Activated CD4-positive, alpha-beta T cell treated with anti-CD3 and anti-CD28 coated beads, Interleukin-2, amount 50 U/mL, for 48 hours (primary cell): ENCODE measurements around the gene LCT.

ENCODE experiments used
- DNase-seq, 2 experiments: peaks; one replicate each; pipeline ENCODE4 v3.0.0-alpha.2; 2020

LCT gene

GRCh38 chr2:135836596-135837270 is at the start of gene LCT:
TSS of gene LCT (minus strand) at chr2:135837184. CDS start at chr2:135837169, 15 bp downstream.
- DNase-seq: no peak

DNA sequence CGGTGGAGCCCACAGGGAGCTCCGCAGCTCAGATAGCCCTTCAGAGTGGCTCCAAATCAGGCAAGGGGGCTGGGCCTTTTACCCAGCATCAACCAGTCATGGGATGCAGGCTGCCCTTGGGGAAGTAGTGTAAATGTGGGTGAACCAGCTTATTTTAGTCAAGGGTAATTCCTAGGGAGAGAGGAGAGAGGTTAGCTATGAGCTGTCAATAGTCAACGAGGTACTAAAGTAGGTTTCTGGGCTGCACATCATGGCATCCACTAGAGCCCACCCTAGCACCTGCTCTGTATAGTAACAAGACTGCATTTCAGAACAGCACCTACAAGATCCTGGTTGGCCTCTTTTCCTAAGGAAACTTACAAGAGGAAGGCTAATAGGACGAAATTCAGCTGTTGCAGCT is 48.7 kb upstream of the LCT start:
- DNase-seq: no peak

DNA sequence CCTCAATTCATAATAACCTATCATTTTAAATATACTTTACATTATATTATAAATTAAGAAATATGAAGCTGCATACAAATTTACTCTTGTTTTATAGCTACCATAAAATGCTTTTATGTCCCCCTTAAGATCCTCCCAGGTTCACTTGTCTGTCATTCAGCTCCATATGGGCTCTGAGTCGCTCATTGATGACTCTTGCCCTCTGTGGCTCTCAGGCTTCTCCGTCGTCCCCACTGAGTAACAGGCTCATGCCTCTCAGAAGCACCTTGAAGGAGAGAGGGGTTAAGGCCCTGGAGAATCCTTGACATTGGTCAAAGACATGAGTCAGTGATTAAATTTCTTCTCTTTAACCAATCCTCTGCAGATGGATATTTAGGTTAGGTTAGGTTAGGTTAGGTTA is 45.4 kb upstream of the LCT start:
- no peak for DNase-seq

- peak in 1 of 2 experiments; percentile 23 for DNase-seq
Observed at GRCh38 chr2:135876770-135877169, 39.8 kb upstream of the LCT start.

GRCh38 chr2:135876066-135876711 is 39.2 kb upstream of the LCT start, which contains the start of gene MCM6:
TSS of gene MCM6 (minus strand) at chr2:135876443. CDS start at chr2:135876365, 78 bp downstream.
- DNase-seq: peak; percentile 99 to 100

DNA sequence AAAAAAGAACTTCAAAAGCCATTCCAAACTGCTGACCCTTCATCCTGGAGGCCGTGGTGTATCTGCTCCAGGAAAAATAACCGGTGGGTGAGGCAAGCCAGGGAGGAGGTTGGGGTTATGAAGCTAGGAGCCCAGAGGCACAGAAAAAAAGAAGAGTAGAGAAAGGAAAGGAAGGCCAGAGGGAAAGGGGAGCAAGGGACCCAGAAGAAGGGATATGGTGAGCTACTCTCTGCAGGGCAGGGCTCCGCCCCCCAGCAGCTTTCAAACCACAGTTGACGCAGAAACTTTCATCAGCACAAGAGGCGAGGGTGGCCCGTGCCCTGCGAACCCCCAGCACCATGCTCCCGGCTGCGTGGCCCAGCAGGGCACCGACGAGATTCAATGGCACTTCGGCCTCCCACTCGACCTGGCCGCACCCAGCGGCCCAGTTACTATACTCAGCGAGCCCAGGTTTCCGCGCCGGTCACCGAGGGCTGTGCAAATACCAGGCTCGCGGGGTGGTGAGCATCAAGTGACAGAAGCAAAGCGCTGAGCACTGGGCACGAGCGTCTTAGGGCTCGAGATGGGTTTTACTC is 38.6 kb upstream of the LCT start:
- peak; percentile 79 to 82 for DNase-seq

DNA sequence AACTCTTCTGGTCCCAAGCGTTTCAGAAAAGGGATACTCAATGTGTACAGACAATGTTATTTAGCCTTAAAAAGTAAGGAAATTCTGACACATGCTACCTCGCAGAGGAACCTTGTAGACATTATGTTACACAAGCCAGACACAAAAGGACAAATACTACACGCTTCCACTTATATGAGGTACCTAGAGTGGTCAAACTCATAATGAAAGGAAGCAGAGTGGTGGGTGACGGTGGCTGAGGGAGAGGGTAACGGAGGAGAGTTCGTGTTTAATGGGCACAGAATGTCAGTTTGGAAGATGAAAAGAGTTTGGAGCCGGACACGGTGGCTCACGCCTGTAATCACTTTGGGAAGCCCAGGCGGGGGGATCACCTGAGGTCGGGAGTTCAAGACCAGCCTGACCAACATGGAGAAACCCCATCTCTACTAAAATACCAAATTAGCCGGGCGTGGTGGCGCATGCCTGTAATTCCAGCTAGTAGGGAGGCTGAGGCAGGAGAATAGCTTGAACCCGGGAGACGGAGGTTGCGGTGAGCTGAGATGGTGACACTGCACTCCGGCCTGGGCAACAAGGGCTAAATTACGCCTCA is 37.9 kb upstream of the LCT start:
- peak; percentile 10 to 26 for DNase-seq

DNA sequence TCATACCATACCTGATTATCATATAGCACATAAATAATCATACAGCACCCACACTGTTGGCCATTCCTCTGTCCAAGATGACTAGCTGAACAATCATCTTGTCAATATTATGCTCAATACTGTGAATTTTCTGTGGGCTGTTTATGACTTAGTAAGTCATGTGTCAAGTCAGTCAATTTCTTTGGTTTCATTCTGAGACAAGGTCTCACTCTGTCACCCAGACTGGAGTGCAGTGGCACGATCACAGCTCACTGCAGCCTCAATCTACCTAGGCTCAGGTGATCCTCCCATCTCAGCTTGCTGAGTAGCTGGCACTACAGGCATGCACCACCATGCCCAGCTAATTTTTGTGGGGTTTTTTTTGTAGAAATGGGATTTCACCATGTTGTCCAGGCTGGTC is 33.6 kb upstream of the LCT start:
- peak in 1 of 2 experiments; percentile 18 for DNase-seq

GRCh38 chr2:135863233-135863632 is 26.2 kb upstream of the LCT start:
- no peak for DNase-seq

- DNase-seq: no peak
Observed at GRCh38 chr2:135862718-135863117, 25.7 kb upstream of the LCT start.

DNA sequence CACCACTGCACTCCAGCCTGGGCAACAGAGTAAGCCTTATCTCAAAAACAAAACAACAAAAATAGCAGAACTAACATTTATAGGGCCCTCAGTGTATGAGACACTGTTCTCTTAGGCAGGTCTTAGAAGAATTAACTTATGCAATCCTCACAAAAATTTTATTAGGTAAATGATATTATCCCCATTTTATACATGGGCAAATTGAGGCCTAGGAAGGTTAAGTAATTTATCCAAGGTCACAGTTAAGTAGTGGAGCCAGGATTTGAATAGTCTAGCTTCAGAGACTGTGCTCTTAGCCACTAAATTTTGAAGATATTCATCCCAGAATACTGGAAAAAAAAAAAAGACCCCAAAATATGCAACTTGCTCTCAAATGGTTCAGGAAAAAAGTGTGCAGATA is 16.4 kb upstream of the LCT start:
- DNase-seq: no peak

DNA sequence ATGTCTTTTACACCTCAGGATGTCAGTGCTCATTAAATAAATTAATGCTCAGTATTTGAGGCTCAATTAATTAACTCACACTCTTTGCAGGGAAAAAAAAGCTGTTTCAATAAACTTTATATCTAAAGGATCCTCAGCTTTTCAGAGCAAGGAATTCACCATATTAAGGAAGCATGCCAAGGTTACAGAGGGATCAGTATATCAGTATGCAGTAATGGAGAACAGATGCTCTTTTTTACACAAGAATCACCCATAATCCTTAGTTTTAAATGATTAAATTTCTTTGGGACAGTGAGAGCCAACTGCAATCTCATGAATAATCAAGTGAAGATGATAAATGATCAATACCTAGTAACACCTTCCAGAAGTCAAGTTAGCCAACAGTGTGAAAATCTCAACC is 14.9 kb upstream of the LCT start:
- DNase-seq: no peak

- no peak for DNase-seq
Observed at GRCh38 chr2:135850892-135851668, 14.1 kb upstream of the LCT start.

- DNase-seq: no peak
Observed at GRCh38 chr2:135849087-135849486, 12.1 kb upstream of the LCT start.

- no peak for DNase-seq
Observed at GRCh38 chr2:135845997-135846396, 9.0 kb upstream of the LCT start.

DNA sequence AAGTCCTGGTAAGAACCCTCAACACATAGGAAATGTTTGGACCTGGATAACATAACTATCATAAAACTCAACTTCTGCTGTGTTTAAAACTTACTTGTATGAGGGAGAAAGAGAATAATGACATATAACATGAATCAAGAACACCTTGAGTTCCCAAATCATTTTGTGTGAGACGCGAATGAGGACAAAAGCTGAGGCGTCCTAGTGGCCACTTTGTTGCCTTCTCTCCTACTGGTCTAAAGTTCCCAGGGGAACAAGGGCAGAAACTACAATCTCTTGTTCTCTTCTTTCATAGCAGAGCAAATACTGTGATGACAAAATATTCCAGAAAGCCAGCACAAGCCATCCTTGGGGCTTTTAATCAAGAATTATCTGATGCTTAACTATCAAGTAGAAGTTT is 8.3 kb upstream of the LCT start:
- DNase-seq: no peak

DNA sequence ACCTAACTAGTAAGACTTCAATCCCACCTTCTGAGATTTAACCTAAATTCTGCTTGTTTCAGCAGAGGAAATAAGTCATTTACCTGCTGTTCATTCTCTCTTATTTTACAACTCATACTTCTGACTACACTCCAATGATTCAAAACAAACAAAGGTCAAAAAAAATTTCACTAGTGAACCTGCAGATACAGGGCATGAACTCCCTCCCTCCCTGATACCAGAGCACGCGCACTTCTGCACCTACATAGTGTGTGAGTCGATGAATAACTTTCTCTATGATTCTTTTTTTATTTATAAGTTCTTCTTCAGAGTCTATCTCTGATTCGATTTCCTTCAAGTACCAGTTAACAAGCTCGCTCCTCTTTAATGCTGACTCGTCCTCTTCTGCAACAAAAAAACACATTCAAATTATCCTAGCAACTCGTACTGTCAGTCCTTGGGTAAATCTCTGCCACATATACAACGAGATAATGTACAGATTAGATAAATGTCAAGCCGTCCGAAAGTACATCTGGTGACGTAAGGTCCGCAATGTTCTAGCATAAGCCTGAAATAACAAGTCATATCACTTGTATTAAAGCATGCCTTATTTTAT is 7.4 kb upstream of the LCT start:
- DNase-seq: no peak

- DNase-seq: no peak
Observed at GRCh38 chr2:135843671-135844070, 6.7 kb upstream of the LCT start.

DNA sequence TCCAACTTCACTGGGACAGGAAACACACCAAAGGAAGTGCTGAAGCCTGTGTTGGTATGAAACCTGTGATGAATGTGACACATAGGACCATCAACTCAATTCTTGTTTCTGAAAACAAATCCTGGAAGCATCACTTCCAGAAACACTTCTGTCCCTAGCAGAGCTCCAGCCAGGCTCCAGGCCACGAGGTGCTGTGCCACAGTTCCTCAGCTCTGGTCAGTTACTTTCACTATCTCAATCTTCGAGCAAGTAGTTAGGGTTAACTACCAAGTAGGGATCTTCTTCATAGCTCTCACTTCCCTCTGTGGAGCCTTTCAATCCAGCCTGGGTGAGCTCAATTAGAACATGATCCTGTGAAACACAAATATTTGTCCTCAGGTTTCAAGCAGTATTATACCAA is 3.6 kb upstream of the LCT start:
- no peak for DNase-seq

DNA sequence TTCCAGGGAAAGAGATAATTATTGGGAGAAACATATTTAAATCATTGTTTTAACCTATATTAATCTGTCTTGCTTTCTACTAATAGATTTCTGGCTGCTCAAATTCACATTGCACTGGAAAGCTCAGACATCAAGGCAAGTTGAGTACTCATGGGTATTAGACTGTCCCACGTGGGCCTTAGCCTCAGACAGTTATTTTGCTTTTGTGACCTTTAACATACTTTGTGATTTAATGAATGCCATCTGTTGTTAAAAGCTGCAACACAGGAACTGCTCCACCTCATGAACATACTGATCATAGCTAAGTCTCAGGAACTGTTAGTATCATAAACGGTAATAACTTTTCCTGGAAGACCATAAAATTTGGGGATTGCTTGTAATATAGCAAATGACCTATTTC is 2.7 kb upstream of the LCT start:
- no peak for DNase-seq

- DNase-seq: no peak
Observed at GRCh38 chr2:135838502-135838901, 1.5 kb upstream of the LCT start.

GRCh38 chr2:135832891-135833290 is 4.1 kb downstream of the LCT start:
- DNase-seq: no peak
